GM18507 (cell line): Measurements from ENCODE around the gene CACNA1C.
A peak's percentile ranks its signal among the peaks of the same experiment; 100 is the strongest.

Experiments
- DNase-seq: peaks from one replicate; pipeline ENCODE4 v3.0.0; 2011; ENCODE audit warnings: low read depth; ENCODE audit not compliant: insufficient read length; ENCODE audit errors: extremely low spot score
- FAIRE-seq: peaks from 2 replicates; lab custom pipeline; 2011; peaks lifted over from hg19 to GRCh38; lab: Jason Lieb, UNC

Gene CACNA1C

DNA sequence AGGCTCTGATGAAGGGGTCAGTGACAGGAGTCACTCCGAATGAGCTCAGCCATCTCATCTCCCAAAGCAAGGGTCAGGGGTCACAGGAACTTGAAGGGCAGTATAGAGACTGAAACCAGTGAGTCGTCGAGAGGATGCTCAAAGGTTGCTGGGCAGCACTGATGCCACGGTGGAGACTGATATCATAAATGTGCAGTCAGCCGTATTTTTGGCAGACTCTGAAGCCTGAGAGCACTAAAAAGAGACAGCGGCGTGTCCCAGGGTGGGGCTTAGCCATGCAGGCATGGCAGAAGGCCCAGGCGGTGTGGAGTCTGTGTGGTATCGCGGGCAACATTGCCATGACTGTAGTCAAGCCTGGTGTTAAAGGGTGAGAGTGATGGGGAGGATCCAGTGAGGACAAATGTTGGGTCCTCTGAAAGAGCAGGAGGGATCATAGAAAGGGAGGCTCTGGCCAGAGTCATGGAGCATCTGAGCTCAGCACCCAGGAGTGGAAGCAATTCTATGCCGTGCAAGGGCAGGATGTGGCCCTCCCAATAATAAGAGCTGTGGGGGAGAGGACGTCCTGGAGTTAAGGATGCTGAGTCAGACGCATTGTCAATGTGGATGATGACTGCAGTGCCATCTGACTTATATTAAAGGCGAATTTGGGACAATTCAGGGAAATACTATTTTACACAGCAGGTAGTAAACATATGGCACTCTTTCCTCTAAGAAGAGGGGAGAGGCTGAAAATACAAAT is 500.8 kb downstream of the CACNA1C start:
- FAIRE-seq = no peak
- DNase-seq = no peak

DNA sequence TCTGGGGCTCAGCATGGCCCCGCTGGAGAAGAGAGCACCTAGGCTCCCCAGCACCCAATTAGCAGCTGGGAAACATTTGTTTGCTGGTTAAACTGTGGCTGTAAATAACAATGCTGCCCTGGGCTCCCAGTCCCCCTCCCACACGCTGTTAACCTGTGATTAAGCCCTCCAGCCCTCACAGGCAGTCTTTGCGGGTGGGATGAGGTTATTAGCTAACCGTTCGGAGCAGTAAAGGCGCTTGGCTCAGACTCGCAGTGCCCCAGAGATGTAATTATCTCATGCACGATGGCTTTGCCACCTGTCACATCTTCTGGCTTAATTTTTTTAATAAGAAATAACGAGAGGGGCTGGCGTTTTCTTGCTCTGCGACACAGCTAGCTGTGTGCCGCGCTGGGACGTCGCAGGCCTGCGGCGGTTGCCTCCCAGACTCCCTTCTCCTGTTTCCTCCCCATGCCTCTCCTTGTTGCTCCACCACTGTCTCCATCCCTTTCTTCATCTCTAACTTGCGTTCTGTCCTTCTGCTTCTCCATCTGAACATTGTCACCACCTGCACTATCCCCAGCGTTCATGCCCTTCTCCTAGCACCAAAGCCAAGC is 502.8 kb downstream of the CACNA1C start:
- DNase-seq (no peak), FAIRE-seq (no peak)

DNA sequence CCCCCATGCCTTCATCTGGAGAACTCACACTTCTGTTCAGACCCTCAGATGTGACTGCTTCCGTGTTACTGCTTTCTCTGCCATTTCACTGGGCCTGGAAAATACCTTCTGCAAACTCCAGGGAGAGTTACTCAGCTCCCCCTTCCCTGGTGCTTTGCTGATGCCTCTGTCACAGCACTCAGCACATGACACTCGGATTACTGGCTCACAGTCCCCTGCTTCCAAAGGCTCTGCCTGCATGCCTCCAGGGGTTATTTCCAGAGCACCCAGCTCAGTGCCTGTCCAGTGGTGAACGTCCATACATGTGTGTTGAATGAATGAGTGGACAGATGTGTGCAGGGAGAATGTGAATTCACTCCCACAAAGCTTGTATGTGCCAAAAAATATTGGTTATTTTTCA is 504.8 kb downstream of the CACNA1C start:
- FAIRE-seq (no peak), DNase-seq (no peak)

DNA sequence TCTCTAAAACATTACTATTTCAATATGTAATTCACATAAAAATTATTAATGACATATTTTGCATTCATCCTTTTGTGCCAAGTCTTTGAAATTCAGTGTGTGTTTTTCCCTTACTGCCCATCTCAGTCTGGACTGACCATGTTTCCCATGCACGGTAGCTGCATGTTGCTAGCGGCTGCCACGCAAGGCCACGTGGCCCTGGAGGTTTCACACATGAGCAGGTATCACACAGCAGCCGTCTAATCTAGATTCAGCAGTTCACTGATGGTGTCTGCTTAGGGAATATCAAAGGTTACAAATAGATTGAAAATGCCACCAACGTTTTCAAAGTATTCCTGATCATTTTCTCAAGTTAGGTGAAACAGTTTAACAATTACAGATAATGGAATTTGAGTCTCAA is 507.1 kb downstream of the CACNA1C start:
- FAIRE-seq = no peak
- DNase-seq = no peak

DNA sequence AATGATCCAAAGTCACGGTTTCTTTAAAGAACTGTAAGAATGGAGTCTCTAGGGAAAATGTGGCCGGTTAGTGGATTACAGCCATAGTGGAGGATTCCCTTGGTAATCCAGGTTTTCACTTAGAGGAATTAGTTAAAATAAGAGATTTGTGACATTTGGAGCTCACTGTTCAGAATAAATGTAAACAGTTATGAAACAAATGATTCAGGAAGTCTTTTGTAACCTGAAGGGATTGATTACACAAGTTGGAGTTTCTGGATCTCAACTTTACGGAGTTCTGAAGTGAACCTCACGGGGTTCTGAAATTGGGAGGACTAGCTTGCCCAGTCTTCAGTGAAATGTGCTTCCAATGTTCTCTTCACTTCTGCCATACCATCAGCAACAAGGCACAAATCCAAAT is 507.6 kb downstream of the CACNA1C start:
- DNase-seq = no peak

DNA sequence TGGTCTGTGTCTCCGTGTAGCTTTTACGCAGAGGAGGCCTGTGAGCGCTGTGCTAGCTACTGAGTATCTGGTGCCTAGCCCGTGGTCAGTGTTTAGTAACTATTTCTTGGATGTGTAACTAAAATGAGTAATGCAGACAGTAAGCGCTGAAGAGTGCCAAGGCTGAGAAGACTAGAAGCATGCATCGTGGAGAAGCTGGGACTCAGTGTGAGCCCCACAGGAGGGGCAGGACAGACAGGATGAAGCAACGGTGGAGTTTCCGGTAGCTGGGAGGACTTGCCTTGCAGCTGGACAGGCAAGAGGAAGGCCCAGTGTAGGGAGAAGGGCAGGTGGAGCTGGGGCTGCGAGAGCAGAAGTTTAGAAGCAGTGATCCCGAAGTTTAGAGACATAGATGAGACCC is 508.6 kb downstream of the CACNA1C start:
- no peak for FAIRE-seq
- no peak for DNase-seq

More for the DNA sequence above, 507.6 kb downstream of the CACNA1C start:
- FAIRE-seq = no peak

DNA sequence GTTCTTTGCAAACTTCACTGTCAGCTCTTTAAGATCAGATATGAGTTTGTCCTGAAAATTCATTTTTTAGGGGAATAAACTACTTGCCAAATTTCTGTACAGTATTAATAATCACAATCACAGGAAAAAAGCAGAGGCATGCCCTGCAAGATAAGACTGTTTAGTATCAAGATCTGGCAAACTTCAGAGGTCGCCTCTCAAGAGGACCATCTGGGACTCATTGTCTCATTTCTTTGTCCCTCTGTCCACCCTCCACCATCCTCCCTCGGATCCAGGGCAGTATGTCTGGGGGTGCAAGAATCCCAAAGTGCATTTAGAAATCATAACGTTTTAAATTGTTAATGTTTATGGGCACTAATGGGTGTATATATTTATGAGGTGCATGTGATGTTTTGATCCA is 509.6 kb downstream of the CACNA1C start:
- DNase-seq (no peak), FAIRE-seq (no peak)

DNA sequence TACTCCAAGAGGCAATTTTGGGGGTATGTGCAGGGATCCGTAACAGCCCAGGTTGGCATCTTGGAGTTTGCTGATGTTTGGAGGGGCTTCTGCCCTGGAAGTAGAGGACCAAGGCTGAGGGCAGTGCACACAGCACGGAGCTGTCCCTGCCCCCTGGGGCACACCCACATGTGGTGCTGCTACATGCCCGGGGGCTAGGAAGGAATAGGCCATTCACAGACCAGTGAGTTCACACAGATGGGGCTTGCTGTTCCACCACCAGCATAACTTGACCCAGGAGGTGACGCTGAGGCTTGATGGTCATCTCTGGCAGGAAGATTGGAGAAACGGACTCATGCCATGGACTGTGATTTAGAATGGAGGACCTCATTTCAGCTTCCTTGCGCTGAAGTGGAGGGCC is 510.9 kb downstream of the CACNA1C start:
- DNase-seq = no peak
- no peak for FAIRE-seq

DNA sequence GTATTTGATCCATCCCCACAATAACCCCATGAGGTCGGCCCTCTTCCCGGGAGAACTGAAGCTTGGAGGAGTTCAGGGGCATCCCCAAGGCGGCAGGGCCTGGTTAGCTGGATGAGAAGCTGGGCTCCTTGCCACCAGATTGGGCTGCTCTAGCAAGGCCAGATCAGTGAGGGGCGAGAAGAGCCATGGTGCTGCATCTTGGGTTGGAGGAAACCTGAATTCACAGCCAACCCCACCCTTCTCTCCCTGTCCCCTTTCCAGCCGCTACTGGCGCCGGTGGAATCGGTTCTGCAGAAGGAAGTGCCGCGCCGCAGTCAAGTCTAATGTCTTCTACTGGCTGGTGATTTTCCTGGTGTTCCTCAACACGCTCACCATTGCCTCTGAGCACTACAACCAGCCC is 513.4 kb downstream of the CACNA1C start:
- no peak for FAIRE-seq
- no peak for DNase-seq

DNA sequence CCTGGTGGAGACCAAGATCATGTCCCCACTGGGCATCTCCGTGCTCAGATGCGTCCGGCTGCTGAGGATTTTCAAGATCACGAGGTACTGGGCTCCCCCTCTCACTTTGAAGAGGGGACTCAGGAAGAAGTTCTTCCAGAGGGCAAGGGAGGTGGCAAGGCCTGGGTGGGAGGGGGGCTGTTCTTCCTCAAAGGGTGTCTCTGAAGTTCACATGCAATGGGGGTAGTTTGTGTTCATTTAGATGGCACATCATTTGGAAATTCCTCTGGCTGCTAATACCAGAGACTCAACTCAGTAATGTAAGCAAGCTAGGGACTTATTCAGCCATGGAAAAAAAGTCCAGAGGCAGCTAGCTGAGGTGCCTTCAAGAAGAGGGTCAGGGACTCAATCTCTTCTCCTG is 514.9 kb downstream of the CACNA1C start:
- FAIRE-seq = no peak
- DNase-seq = no peak

DNA sequence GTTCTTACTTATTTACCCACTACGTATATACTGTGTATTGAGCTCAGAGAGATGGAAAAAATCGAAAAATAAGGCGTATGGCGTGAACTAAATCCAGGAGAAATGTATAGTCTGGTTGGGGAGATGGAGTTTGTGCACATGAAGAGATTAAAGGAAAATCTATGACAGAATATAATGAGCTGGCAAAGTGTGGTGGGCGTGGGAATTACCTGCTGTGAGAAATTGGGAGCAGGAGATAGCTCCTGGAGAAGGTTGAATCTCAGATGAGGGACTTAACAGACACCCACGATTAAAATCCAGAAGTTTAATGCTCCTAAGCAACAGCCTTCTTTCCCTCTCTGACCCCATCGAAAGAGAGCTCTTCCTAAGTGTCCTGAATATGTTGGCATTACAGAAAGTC is 517.8 kb downstream of the CACNA1C start:
- DNase-seq = no peak
- no peak for FAIRE-seq

DNA sequence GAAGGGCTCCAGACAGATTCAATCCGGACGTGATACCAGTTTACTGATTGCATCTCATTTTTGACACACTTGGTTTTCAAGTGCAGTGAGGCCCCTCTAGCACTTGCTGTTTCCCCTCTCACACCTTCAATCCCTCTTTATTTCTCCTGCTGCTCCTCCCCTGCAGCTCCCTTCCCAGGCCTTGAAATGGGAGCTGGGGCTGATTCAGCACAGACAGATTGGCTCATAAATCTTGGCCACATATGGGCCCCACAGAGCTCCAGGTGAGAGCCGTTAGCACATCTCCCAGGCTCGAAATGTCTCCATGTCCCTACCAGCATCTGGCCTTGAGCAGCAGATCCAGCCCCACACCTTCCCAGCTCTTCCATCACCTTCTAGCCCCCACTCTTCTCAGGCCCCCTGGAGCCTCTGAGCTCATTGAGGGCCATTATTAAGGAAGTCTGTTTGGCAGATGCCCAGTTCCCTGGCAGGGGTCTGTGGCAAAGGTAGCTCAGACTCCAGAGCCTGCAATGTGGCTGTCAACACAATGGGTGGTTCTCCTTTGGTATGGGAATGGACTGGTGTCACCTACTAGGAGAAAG is 521.7 kb downstream of the CACNA1C start:
- no peak for FAIRE-seq
- DNase-seq = no peak

DNA sequence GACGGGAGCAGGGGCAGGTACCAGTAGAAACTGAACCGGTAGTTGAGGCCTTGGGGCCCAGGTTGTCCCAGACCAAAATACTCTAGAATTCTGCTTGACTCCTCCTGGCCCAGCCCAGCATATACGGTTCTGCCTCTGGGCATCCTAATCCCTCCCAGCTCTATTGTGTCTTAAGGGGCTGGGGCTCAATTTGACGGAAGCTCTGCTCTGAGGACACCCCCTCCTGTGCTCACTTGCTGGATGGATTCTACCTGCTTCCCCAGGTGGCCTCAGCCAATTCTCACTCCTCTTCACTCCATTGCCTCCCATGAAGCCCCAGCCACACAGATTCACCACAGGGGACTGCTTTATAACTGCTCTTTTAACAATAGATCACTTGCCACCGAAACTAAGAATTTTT is 522.5 kb downstream of the CACNA1C start:
- no peak for FAIRE-seq
- DNase-seq = no peak

DNA sequence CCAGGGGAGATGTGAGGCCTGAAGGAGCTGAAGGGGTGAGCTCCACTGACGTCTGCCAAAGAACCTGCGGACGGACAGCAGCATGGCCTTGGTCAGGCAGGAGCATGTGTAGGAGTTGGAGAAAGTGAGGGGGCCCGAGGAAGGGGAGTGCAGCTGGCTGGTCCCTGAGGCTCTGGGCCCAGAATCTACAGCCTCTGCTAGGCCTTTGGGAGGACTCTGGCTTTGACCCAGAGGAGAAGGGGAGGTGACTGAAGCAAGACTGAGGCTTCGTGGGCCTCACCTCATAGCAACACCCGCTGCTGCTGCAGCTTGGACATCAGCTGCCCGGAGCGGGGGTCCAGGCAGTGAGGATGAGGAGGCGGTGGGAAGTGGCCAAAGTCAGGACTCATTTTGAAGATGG is 525.4 kb downstream of the CACNA1C start:
- no peak for FAIRE-seq
- DNase-seq = no peak

DNA sequence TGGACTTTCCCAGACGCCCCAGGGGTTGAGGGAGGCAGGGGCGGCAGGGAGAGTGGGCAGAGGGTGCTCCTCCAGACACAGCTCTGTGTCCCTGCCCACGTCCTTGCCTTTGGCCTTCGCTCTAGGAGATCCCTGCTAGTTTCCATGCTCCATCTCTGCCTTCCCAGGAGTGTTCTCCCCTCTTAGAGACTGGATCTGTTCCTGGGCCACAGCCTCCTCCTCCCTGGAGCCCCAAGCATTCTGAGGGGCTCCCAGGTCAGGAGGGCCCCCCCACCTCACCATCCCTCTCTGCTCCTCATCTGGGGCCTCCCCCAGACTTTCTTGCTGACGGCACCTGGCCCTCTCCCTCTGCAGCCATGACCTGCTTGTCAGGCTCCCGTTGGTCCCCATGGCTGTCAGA is 526.0 kb downstream of the CACNA1C start:
- FAIRE-seq (no peak), DNase-seq (no peak)

DNA sequence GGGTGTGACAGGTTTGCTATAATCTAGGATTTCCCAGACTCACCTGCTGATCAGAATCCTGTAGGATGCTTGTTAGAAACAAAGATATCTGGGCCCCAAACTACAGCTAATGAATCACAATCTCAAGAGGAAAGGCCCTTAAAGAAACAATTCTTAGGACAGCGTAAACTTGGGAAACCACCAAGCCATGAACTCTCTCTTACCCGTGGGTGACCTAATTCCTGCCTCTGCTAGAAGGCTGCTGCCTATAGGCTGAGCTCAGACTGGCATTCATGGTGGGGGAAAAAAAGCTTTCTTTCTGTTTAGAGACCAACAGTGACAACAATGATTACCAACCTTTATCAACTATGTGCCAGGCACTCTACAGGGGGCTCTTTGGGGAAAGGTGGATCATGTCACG is 528.0 kb downstream of the CACNA1C start:
- DNase-seq (no peak), FAIRE-seq (no peak)

DNA sequence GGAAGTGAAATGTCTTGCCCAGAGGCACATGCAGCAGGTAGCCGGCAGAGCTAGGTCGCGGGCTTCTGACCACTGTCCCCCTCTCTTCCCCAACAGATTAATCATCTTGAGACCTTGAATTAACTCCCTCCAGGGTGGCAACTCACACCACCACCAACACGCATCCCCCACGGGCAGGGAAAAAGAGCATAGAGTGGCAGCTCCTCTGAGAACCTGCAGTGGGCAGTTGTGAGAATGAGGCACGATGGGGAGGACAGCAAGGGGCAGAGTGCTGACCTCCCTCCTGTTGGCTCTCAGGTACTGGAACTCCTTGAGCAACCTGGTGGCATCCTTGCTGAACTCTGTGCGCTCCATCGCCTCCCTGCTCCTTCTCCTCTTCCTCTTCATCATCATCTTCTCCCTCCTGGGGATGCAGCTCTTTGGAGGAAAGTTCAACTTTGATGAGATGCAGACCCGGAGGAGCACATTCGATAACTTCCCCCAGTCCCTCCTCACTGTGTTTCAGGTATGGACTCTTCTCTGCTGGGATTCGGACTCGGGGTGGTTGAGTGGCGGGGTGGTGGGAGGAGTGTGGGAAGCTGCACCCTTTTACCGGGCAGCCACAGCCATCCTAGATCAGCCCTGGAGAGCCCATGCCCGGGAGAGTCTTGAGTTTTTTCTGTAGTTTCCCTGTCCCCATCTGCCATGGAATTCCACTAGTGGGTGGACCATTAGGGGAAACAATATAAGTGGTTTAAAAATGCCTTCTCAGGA is 528.7 kb downstream of the CACNA1C start:
- DNase-seq = no peak
- FAIRE-seq = no peak

DNA sequence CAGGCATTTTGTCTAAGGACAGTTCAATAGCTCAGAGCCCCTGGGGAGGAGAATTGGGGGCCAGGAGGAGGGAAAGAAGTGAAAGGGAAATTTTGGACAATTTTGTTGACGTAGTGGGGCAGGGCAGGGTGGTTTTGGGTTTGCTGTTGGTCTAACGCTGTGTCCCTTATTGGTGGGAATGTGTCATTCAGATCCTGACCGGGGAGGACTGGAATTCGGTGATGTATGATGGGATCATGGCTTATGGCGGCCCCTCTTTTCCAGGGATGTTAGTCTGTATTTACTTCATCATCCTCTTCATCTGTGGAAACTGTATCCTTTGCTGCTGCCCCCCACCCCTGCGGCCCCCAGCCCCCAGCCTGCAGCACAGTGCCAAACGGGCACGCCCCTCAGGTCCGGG is 529.8 kb downstream of the CACNA1C start:
- no peak for DNase-seq
- FAIRE-seq = no peak

DNA sequence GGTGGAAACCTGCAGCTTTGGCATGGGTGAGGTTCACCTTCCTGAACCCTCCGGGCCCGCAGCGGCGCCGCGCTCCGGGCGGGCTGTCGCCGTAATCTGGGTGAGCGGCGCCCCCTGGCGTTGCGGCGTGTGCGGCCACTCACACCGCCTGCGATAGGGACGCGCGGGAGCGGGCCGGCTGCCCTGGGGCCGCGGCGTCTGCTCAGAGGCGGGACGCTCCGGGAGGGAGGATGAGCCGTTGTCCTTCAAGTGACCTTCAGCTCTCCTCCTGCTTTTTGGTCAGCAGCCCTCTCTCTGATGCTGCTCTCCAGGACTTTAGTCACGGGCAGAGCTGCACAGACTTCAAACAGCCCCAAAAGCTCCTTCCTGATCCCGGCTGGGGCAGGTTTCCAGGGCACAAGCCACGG is 530.3 kb downstream of the CACNA1C start:
- FAIRE-seq = no peak
- peak; percentile 65 for DNase-seq

DNA sequence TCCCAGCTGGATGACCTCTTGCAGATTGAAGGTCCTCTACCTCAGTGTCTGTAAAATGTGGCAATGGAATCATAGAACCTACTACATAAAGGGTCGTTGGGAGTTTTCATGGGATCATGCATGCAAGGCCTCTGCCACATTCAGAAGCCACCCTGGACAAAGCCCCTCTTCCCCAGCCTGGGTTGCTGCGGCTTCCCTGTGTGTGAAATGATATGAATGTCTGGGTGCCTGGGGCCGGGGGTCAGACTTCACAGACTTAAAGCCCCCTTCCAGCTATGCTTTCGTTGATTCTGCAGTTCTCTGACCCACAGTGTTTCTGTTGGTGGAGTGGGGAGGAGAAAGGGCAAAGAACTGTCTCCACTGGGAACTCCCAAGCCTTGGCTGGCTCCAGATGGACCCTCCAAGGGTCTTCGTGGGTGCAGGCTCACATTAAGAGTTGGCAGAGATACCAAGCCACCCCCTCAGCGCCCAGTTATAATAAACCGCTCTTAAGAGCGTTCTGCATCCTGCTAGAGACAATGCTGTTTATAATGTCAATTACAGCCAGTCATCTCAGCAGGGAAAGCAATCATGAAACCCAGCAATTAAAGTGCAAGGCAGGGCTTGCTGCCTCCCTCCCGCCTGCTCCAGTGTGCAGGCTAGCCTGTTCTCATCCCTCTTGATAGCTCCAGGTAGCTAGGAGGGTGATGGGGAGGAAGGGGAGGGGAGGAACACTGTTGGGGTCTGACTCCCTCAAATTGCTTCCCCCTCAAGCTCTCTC is 531.0 kb downstream of the CACNA1C start:
- DNase-seq (no peak), FAIRE-seq (no peak)
